Fibroblast of lung (primary cell): ENCODE results near the gene PTPRF. TPM values are rescaled to one million over a fixed set of nuclear protein-coding genes. Genes with fewer than 3 reads are reported as not detected.

Experiments used
- DNase-seq, 2 donors: peaks; one replicate each; pipeline versions ENCODE4 v3.0.0 to v3.0.0-alpha.2; 2010; ENCODE audit warnings: low read depth in 2 of 2
- H2AFZ ChIP-seq: 2 replicates; pipeline ENCODE4 v1.5.1; 2012; ENCODE audit warnings: low read length, control low read depth, inconsistent platforms
- H3K27ac ChIP-seq: 2 replicates; pipeline ENCODE4 v1.5.1; 2011; ENCODE audit warnings: low read length, control low read depth; ENCODE audit not compliant: insufficient read depth
- H3K27me3 ChIP-seq: 2 replicates; pipeline ENCODE4 v1.5.1; 2011; ENCODE audit warnings: mild to moderate bottlenecking, low read length; ENCODE audit not compliant: control insufficient read depth, insufficient read depth
- H3K36me3 ChIP-seq: 2 replicates; pipeline ENCODE4 v1.5.1; 2011; ENCODE audit warnings: low read length; ENCODE audit not compliant: control insufficient read depth, insufficient read depth
- H3K4me1 ChIP-seq: 2 replicates; pipeline ENCODE4 v1.5.1; 2011; ENCODE audit warnings: low read length; ENCODE audit not compliant: control insufficient read depth, insufficient read depth; ENCODE audit errors: extremely low read depth
- H3K4me2 ChIP-seq: 2 replicates; pipeline ENCODE4 v1.5.1; 2011; ENCODE audit warnings: low read length, control low read depth; ENCODE audit not compliant: insufficient read depth; ENCODE audit errors: extremely low read depth
- H3K4me3 ChIP-seq, 4 experiments: fragments of 200-600 bp in 1 of 4; sonication (generic) in 1 of 4; replicated peaks in 1 of 4; 2 replicates each; pipeline ENCODE4 v1.5.1; 2011 to 2016; ENCODE audit warnings: low read length in 4 of 4, low read depth in 3 of 4, mild to moderate bottlenecking in 3 of 4, control low read depth in 2 of 4, inconsistent platforms in 1 of 4, mixed read lengths in 1 of 4; ENCODE audit not compliant: insufficient read depth in 1 of 4; ENCODE audit errors: control extremely low read depth in 1 of 4
- H3K79me2 ChIP-seq: 2 replicates; pipeline ENCODE4 v1.5.1; 2012; ENCODE audit warnings: mild to moderate bottlenecking, low read length, inconsistent platforms; ENCODE audit not compliant: control insufficient read depth, insufficient read depth
- H3K9ac ChIP-seq: 2 replicates; pipeline ENCODE4 v1.5.1; 2011; ENCODE audit warnings: mild to moderate bottlenecking, low read length, control low read depth; ENCODE audit not compliant: insufficient read depth
- H3K9me3 ChIP-seq: 2 replicates; pipeline ENCODE4 v1.5.1; 2012; ENCODE audit warnings: low read depth, low read length; ENCODE audit not compliant: control insufficient read depth, insufficient read depth
- H4K20me1 ChIP-seq: 2 replicates; pipeline ENCODE4 v1.5.1; 2011; ENCODE audit warnings: low read length; ENCODE audit not compliant: control insufficient read depth, insufficient read depth; ENCODE audit errors: extremely low read depth
- EZH2 ChIP-seq: IDR thresholded peaks from 2 replicates; pipeline ENCODE4 v1.5.1; 2012; ENCODE audit warnings: low read length, control low read depth, mild to moderate bottlenecking; ENCODE audit errors: missing control alignments
- polyA plus RNA-seq, 2 donors: library from polyadenylated mRNA; depleted of rRNA in 1 of 2; stranded (reverse) in 1 of 2; unstranded in 1 of 2; fragments of >200 nt; gene quantifications; 2 replicates each; pipeline ENCODE4 v1.2.1, GENCODE V29; 2011 to 2012; ENCODE audit warnings: missing spikeins in 1 of 2
- total RNA-seq: library from RNA; depleted of rRNA; stranded (reverse); fragments of >200 nt; gene quantifications from 2 replicates; pipeline ENCODE4 v1.2.1, GENCODE V29; 2014
- TF ChIP-seq, protein P1 (sequence below), 2 donors: IDR thresholded peaks in 1 of 2; conservative IDR thresholded peaks in 1 of 2; 1 replicate in 1 of 2; 2 replicates in 1 of 2; pipeline ENCODE4 v1.5.1; 2011 to 2012; ENCODE audit warnings: low read length in 2 of 2, control low read depth in 1 of 2, inconsistent platforms in 1 of 2, low read depth in 1 of 2, mild to moderate bottlenecking in 1 of 2

Gene PTPRF
- total and polyA plus RNA-seq, 2 donors (not counting 1 experiment from before 2014, with no cell fraction given): 45.2 to 52.0 TPM

DNA sequence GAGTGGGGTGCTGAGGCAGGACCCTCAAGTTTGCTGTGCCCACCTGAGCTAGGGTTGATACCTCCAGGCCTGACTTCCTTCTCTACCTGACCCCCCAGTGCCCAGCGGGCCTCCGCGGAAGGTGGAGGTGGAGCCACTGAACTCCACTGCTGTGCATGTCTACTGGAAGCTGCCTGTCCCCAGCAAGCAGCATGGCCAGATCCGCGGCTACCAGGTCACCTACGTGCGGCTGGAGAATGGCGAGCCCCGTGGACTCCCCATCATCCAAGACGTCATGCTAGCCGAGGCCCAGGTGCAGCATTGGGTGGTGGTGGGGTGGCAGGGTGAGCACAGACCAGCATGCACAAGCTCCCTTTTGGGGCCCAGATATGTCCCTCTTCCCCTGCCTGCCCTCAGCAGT lies 67.9 kb downstream of the PTPRF start:
- no peak overlapping the region for H2AFZ ChIP-seq
- no peaks in the 10 kb centered on the region for H4K20me1 ChIP-seq
- H3K4me2 ChIP-seq: no peak overlapping the region
- no peak overlapping the region for H3K9ac ChIP-seq
- no peaks in the 10 kb centered on the region for H3K9me3 ChIP-seq
- no peak for DNase-seq
- H3K79me2 ChIP-seq: no peaks in the 10 kb centered on the region
- H3K4me1 ChIP-seq: no peaks in the 10 kb centered on the region
- H3K27ac ChIP-seq: no peak overlapping the region
- H3K36me3 ChIP-seq: peaks cover 1% of the 10 kb centered on the region
- no peaks in the 10 kb centered on the region for H3K27me3 ChIP-seq
- TF ChIP-seq, protein P1, sequence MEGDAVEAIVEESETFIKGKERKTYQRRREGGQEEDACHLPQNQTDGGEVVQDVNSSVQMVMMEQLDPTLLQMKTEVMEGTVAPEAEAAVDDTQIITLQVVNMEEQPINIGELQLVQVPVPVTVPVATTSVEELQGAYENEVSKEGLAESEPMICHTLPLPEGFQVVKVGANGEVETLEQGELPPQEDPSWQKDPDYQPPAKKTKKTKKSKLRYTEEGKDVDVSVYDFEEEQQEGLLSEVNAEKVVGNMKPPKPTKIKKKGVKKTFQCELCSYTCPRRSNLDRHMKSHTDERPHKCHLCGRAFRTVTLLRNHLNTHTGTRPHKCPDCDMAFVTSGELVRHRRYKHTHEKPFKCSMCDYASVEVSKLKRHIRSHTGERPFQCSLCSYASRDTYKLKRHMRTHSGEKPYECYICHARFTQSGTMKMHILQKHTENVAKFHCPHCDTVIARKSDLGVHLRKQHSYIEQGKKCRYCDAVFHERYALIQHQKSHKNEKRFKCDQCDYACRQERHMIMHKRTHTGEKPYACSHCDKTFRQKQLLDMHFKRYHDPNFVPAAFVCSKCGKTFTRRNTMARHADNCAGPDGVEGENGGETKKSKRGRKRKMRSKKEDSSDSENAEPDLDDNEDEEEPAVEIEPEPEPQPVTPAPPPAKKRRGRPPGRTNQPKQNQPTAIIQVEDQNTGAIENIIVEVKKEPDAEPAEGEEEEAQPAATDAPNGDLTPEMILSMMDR (conservative IDR thresholded peaks at IDR 0.05 in 1 of 2, IDR thresholded peaks at IDR 0.05 in 1 of 2; ENCODE audit: low read depth in 1 of 2, low read length in 2 of 2): no peak
- no peak for TF ChIP-seq EZH2
- H3K4me3 ChIP-seq: no peak overlapping the region

DNA sequence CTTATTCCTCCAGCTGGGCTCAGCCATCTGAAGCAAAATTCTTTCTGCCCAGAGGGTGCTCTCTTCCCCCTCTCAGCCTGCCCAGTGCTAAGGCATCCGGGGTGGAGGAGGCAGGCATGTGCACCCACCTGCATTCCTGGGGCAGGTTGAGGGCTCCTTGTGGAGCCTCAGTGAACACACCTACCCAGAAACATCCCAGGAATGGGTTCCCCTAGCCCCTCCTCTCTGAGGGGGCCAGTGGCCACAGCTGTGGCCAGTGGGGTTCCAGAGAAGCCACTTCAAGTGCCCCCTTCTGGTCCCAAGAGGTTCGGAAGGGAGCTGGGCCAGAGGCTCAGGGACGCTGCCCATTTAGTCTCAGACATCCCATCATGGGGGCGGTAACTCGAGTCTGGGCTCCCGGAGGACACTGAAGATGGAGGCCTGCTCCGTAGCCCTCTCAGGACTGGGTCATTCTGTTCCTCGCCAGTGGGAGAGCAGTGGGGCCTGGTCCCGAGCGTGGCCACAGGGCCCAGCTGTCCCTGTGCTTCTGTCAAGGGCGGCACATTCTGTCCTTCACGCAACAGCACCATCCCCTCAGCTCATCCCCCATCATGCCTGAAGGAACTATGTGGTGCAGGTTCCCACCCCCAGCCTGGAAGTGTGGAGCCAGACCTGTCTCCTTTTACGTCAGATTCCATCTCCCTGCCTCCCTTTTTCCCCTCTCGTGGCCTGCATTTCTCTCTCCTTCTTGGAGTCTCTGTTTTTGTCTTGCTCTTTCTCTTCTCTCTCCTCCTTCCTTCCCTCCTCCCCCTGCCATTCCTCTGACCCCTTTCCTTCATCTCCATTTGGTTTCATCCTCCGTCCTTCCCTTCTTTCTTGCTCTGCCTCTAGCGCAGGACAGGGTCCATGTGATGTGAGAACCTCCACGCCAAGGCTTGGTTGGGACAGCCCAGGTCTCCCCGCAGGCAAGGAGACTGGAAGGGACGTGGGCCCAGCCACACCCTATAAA lies 69.6 kb downstream of the PTPRF start:
- peaks cover 10% of the 10 kb centered on the region for H3K36me3 ChIP-seq
- H3K27me3 ChIP-seq: no peaks in the 10 kb centered on the region
- H3K4me3 ChIP-seq: no peak overlapping the region
- H3K9ac ChIP-seq: no peak overlapping the region
- H3K79me2 ChIP-seq: no peaks in the 10 kb centered on the region
- no peaks in the 10 kb centered on the region for H4K20me1 ChIP-seq
- H3K9me3 ChIP-seq: no peaks in the 10 kb centered on the region
- DNase-seq: no peak
- TF ChIP-seq EZH2: no peak
- TF ChIP-seq, protein P1 (conservative IDR thresholded peaks at IDR 0.05 in 1 of 2, IDR thresholded peaks at IDR 0.05 in 1 of 2; ENCODE audit: low read depth in 1 of 2, low read length in 2 of 2): no peak
- no peak overlapping the region for H2AFZ ChIP-seq
- no peak overlapping the region for H3K27ac ChIP-seq
- no peak overlapping the region for H3K4me2 ChIP-seq
- no peaks in the 10 kb centered on the region for H3K4me1 ChIP-seq

DNA sequence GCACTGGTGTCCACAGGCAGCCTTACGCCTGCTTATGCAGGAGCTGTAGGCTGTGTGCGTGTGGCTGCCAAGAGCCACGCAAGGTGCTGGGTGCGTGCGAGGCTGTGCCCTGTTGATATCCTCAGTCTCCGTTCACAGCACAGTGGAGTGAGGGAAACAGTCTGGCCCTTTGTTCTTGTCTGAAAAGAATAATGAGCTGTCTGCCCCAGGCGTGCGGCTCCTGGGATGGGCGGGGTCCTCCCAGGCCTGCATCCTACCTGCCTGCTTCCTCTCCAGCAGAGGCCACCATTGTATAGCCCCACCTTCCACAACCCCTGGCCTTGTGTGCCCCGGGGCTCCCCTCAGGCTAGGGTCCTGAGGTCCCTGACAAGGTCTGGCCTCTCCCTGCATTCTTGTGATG lies 72.3 kb downstream of the PTPRF start:
- H3K4me3 ChIP-seq: no peak overlapping the region
- H3K27me3 ChIP-seq: no peaks in the 10 kb centered on the region
- no peaks in the 10 kb centered on the region for H3K4me1 ChIP-seq
- TF ChIP-seq, protein P1 (conservative IDR thresholded peaks at IDR 0.05 in 1 of 2, IDR thresholded peaks at IDR 0.05 in 1 of 2; ENCODE audit: low read depth in 1 of 2, low read length in 2 of 2): no peak
- no peak for TF ChIP-seq EZH2
- no peak overlapping the region for H3K9ac ChIP-seq
- H4K20me1 ChIP-seq: no peaks in the 10 kb centered on the region
- H3K36me3 ChIP-seq: peaks cover 11% of the 10 kb centered on the region
- no peak overlapping the region for H2AFZ ChIP-seq
- DNase-seq: no peak
- no peaks in the 10 kb centered on the region for H3K79me2 ChIP-seq
- no peaks in the 10 kb centered on the region for H3K9me3 ChIP-seq
- H3K27ac ChIP-seq: no peak overlapping the region
- H3K4me2 ChIP-seq: no peak overlapping the region
